ENCODE data around the gene TBC1D1. TPM values are rescaled to one million over a fixed set of nuclear protein-coding genes. Genes with fewer than 3 reads are reported as not detected.

The TBC1D1 gene
- total and polyA plus RNA-seq, 2 of the 8 experiments (the other 6 are each of a cell fraction or from before 2014, with no cell fraction given), result 96.9 to 162 TPM

DNA sequence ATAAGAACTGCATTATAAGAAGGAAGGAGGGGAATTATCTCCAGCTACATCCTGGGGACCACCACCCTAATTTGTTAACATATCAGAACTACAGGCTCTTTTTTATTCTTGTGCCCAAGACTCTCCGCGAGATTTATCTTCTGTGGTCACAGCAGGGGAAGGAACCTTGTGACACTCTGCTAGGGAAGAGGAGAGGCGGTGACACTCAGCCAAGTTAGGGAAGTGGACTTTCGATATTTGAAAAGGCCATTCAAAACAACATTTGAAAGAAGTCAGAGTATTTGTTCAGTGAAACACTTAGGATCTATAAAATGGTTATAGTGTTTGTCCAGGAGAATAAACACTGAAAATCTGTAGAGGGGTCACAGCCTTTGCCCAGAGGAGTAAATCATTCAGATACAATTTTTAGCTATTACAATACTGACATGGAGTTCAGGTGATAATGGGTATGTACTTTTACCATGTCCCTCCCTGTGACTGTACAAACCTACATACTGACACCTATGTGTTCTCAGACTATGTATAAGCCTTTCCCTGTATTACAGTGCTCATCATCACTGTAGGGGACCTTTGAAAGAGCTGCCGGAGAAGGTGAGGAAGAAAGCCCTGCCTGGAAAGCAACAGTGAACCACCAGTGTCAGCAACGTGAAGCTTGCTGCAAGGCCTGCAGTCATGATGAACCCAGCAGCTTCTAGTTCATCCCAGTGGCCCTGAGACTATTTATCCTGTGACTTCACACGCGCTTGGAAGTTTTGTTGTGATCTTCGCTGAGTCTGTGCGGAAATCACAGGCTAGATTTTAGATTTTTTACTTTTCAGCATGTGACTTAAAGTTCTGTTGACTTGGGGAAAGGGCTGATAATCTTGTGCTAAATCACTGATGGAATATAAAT is 60.8 kb downstream of the TBC1D1 start (continued):
- TF ChIP-seq KDM5A (IDR thresholded peaks at IDR 0.05; ENCODE audit: low read length), result no peak
